Glomerular visceral epithelial cell (primary cell): ENCODE data around the gene SEMA3C.
"Not testable (repeated sequence)": the region's sequence is repeated elsewhere in the genome, so short reads cannot be mapped to it uniquely, and the experiment has no call there.

Source experiments
- DNase-seq: peaks from one replicate; pipeline ENCODE4 v3.0.0-alpha.2; 2016; ENCODE audit errors: extremely low spot score

Gene SEMA3C

DNA sequence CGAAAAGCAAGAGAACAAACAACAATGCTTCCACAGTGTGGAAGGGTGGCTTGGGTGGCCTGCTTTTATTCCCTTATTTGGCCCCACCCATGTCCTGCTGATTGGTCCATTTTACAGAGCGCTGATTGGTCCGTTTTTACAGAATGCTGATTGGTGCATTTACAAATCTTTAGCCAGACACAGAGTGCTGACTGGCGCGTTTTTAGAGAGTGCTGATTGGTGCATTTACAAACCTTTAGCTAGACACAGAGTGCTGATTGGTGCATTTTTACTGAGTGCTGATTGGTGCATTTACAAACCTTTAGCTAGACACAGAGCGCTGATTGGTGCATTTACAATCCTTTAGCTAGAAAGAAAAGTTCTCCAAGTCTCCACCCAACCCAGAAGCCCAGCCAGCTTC is 8.1 kb upstream of the SEMA3C start:
- DNase-seq = not testable (repeated sequence)

DNA sequence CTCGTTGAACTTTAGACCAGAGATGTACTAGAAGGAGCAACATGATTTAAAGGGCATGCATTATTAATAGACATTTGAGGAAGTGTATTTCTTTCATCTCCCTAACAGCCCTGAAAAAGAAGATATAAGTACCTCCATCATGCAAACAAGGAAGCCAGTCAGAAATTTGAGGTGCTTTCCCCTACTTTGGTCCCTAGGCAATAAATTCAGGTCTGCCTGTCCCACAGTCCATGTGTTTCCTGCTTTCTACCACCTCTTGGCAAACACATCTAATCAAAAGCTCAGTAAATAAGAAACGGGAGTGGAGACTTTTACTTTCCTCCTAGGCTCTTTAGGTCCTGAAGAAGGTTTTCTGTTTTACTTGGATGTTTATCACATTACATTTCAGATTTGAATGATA is 5.2 kb upstream of the SEMA3C start:
- no peak for DNase-seq

DNA sequence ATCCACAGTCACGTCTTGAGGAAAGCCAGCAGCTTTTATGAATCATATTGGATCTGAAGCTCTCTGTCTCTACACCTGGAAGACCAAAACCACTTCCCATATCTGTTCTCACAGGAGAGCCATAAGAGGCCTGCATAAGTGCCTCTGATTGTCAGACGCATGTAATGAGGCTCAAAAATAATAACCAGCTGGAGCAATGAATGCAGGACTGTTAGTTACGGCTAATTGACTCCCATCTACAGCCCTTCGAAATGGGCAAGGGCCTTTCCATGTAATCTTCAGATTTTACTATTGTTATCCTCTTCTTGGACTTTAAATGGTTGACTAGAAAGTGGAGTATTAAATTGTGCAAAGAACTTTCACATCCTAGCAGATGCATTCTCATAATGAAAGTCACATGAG is 4.4 kb upstream of the SEMA3C start:
- DNase-seq = peak; percentile 54

DNA sequence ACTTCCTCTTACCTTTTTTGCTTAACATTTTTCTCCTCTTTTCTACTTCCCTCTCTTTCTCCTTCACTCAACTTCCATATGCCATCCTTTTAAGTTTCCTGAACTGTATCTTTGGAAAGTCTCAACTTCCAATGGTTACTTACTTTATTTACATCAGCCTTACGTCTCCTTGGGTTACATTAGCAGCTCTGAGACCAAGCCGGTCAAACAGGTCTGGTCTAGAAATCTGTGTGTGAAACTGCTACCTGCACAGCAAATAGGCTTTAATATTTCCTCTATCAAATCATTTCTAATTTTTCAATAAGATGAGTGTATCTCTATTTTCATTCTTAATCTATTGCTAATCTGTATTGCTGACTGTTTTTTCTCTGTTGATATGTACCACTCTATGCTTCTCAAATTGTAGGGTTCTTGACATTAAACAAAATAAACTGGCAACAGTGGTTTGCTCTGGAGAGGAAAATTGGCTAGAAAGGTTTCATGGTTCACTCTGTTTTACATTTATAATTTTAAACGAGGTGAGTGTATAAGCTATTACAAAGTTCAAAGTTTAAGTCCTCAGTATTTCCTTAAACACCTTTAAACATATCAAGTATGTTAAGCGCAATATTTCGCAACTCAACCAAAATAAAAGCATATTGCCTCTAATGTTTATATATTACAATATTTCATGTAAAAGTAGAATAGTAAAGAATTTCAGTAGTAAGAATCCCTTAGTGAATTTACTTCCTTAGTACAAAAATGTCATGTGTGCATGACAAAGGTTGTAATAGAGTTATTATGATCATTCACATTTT is 3.6 kb upstream of the SEMA3C start:
- DNase-seq = no peak

DNA sequence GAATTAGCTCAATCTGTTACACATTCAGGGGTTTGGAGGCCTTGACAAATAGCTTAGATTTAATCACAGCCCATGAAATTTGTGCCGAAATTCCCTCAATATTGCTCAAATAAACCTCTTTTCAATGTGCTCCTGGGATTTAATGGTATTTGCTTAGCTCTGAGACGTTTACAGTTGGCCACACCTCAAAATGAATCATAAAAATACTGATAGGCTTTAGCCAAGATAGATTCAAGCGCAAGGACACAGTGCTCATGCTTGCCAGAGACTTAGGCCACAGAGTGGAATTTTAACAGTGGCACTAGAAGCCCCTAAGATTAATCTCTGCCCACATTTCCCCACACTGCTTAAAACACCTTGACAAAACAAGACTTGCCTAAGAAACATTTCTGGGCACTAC is 2.3 kb upstream of the SEMA3C start:
- DNase-seq = no peak

DNA sequence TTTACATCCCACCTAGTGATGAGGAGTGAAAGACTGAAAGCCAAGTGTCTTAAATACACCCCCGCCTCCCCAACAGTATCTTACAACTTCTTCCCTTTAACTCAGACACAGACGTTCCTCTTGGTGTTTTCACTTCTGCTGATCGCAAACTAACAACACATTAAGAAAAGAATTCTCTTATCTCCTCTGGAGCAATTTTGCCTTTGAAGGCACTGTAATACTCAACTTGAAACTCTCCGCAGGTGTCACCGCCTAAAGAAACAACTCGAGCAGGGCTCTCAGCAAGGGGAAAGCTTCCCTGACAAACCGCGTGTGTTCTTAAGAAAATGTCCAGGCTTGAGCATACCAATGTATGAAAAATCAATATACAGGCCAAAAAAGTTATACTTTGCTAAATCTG is 452 bp downstream of the SEMA3C start:
- DNase-seq = peak; percentile 34

DNA sequence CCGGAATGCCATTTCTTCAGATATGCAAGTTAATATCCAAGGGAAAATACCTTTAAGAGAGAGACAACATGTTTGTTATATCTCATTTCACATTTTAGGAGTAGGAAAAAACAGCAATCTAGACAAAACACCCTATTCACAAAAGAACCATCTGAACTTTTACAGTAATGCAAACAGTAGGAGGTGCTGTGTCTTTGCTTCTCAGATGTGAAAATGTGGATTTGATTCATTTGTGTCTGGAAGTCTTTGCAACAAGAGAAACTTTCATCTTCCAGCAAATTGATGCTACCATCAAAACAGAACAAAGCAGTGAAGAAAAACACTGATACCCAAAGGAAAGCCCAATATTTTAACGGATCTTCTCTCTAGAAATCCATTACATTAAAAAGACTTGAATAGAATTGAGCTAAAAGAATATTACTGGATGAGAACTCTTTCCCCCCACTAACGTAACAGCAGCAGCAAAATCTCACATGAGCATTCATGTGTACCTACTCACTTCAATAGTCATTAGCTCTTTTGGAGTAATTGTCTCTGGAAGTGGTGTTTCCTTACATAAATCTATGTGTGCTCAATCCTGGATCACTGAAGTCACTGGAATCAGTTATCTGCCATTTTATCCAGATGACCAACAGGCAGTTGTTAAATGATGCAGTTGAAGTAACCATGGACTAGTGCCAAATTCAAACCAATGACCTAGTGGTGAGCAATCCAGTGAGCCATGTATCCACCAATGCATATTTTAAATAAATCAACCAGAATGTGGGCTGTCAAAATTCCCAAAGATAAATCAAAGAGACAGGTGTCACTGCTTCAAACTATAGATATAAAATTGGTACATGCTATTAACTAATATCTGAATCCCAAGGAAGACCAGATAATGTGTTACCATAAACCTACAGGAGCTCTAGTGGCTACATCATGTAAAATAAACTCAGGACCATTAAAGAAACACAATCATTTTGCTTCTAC is 1.8 kb downstream of the SEMA3C start:
- DNase-seq = peak; percentile 82

DNA sequence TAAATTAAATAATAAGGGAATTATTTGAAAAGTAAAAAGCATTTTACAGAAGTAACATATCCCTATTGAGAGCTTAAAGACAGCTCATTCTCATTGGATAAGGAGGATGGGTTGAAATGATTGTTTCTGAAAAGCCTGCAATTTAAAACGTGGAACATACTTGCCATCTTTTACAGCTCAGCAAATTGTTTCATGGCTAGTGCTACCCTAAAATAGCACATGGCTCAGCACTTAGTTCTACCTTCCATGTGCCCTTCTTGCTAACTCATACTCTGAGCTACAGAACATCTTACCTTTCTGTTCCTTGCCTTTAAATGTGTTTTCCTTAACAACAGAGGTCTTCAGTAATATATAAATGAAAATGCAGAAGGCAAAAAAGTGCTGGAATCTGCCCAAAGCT is 8.6 kb downstream of the SEMA3C start:
- DNase-seq = no peak

DNA sequence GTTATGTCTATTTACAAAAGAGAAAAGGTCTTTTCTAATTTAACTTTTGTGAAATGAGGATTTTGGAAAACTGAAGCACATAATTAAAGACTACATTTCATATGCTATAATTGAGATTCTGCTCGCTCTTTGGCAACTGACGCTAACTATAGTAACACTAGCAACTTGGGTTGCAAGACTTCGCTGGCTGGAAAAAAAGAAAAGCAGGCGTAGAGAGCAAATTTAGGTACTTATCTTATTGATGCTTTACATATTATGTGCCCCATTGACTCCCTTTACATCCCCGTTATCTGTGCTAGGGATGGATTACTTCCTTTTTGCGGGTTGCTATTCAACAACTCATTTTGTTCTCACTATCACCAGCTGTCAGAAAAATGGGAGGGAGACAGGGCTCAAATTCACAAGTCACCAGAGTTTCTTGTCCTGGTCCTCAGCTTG is 10.5 kb downstream of the SEMA3C start:
- DNase-seq = no peak

DNA sequence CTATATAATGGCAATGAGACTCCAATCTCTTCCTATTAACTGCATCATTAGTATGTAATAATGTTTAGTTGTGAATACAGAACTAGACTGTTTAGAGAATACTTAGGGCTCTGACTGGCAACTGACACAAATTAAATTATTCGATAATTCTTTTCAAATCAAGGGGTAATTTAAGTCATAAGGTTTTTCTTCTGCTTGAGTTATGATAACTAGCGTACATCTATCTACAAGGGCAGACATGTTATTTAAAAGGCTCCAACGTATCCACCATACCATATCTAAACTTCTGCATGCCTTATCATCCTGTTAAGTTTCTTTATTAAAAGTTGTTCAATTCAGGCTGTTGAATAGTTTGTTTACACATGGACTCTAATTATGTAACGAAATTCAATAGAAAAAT is 11.2 kb downstream of the SEMA3C start:
- no peak for DNase-seq

DNA sequence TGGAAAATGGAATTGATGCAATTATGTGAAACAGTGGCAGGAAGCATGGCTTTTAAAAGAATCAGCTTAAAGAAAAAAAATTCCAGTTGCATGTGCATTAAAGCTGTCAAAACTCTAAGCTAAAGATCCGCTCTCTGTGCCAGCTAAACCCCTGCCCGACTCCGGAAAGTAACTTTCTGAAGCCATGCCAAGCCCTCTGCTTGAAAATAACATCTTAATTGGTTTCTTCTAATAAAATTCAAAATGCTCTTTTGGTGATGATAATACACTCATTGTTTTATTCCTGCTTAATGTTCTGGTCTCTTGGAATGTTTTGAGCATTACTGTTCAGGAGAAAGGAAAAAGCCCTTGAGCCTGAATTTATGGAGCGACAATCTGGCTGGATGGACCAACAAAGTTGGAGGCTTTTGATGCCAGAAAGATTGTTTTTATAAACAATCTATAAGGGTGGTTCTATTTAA is 11.7 kb downstream of the SEMA3C start:
- DNase-seq = no peak

DNA sequence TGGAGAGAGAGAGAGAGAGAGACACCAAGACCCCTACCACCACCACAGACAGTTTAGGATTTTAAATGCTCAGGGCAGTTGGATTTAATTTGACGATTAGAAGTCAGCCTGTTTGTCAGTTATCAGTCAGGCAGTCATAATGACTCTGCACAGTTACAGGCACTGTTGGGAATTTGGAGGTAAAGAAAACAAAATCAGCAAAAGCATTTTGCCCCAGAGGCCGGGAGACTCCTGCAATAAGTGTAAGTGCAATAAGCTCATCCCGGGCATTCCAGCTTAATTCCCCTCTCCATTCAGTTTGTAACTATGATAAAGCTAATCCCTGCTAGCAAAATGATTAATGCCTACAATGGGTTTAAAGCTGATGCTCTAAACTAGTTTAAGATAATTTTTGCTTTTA is 13.5 kb downstream of the SEMA3C start:
- no peak for DNase-seq

DNA sequence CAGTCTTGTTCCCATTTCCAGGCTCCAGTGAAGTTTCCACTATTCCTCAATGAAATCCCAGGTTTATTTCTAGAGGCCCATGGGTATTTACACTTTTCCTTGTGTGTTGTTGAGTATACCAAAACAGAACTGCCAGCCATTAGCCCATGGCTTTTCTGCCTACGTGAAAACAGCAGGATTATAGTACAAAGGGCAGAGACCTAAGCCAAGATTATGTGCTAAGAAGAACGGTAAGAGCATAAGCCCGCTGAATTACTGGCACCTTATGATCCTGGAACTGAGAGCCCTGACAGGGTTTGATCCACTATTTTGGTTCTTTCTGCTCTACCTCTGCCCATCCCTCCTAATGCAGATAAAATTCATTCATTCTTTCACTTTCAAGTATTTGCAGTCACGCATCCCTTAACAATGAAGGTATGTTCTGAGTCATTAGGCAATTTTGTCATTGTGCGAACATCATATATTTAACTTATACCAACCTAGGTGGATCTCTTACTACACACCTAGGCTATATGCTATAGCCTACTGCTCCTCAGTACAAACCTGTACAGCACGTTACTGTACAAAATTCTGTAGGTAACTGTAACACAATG is 16.0 kb downstream of the SEMA3C start:
- no peak for DNase-seq

DNA sequence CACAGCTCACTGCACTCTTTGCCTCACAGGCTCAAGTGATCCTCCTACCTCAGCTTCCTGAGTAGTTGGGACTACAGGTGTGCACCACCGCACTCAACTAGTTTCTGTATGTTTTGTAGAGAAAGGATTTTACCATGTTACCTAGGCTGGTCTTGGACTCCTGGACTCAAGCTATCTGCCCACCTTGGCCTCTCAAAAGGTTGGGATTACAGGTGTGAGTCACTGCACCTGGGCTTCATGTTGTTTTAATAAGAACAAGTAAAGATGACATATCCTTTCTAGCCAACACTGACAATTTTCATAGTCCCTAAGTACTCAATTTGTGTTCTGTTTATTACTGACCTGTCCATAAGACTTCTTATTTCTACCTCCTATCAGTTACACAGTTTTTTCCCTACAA is 16.8 kb downstream of the SEMA3C start:
- no peak for DNase-seq

DNA sequence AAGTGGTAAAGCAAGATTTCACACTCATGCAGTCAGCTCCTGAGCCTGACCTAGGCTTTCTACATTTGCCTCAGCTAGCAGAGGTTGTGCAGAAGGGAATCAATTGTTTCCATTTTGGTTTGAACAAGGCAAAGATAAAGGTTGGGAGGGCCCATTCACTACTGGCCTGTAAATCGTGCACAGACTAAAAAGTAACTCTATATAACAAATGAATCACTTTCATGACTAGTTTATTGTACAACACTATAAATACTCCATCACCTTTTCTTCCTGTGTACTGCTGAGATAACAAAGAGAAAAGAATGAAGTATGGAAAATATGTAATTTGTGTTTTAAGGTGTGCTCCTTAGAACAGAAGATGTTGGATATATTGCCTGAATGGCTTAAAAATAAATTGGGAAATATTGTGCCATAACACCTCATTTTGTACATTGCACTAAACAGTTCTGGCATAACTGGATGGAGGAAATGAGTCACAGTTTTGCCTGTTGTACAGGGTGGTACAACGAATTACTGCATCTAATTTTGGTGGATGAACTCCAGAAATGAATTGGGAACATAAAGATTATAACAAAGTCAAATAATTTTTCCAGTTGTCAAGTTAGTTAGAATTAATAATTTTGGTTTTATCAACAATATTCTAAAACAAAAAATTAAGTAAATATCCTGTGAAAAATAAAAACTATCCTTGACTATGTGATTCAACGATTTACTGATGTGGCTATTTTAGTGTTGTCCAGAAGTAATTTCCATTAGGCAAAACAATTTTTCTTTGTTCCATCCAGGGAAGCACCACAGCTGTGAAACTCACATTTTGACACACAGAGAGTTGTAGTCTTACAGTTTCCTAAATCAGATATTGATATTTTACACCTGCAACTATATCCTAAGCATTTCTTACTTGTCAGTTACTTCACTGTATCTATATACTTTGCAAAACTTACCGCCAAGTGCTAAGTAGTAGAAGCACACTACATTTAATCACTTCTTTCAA is 18.0 kb downstream of the SEMA3C start:
- DNase-seq = peak; percentile 13

DNA sequence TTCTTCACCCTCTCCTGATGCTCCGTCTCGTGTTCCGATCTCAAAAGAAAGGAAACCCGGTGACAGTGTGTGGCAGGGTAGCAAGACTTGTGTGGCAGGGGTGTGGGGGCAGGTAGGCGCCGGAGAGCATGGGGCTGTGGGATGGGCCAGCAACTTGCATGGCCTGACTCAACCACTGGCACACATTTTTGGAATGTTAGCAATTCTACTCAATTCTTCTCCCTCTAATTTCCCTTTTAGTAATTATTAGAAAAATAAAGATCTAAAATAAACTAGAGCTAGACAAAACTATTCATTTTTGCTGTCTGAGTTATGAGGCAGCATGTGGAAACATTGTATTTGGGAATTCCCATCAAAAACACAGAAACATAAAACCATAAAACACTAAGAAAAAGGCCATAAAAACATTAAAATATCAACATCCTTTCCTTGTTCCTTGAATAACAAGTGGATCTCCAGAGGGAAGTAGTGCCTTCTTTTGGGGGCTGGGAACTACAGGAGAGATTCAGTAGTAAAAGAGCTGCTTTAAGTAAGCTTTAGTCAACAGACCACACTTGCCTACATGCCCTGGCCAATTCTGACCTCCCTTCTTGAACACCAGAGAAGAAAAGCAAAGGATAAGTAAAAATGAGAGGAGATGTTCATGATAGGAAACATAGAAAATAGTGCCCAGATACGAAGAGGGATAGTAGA is 21.8 kb downstream of the SEMA3C start:
- no peak for DNase-seq

DNA sequence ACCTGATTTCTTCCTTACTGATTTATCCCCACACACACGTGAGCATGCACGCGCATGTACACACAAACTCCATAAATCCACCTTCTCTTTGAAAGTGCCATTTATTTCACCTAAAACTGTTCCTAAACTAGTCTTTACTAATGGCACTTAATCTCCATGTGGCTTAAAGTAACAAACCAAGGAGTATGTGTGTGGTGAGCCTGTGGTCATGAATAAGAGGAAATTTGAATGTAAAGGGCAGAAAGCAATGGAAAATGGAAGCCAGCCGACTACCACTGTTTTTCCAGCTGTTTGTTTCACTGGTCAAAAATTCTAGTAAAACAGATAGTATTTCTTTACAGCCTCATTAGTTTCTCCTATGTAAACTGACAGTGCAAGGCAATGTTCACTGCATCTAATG is 23.8 kb downstream of the SEMA3C start:
- DNase-seq = no peak

DNA sequence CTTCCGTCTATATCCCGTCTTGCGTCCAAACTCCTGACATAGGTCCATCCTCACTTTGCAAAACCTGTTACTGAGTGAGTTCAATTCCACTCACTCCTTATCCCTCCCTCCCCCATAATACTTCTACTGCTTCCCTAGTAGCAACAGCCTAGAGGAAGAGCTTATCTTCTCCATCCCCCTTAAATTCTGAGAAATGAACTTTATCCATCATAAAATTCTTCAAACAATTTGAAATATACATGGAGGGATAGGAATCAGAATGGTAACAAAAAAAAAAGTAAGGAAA is 27.6 kb downstream of the SEMA3C start:
- DNase-seq = no peak

DNA sequence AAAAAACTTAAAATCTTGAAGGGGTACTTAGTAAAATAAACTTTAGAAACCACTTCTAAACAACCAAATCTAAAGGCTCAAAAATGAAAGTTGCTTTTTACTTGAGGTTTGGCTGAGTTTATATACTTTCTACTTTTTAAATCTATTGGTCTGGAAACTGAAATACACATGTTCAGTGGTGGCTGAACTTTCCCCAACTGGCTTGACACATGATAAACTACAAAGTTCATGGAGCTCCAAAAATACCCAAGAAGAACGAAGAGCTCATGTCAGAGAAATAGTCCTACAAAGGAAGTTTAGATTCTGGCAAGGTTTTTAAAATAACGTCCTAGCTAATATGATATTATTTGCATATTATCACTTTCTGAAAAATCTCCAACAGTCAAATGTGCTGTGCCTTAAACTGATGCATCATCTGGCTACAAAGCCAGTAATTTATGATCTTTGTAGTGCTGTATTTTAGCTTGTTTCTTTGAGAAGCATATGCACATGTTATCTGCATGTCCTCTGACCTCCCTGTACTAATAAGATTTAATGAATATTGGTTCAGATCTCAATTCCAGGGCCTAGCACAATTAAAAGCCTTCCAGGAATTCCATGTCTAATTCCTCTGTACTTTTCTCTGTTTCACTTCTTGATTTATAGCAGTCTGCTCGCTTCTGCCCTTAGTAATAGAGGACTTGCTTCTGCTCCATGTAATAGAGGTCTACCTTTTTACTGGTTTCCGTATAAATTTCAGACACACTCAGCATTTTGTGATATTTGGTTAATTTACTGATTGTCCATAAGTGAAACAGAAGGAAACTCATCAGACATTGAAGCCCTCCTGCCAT is 28.2 kb downstream of the SEMA3C start:
- DNase-seq = no peak

DNA sequence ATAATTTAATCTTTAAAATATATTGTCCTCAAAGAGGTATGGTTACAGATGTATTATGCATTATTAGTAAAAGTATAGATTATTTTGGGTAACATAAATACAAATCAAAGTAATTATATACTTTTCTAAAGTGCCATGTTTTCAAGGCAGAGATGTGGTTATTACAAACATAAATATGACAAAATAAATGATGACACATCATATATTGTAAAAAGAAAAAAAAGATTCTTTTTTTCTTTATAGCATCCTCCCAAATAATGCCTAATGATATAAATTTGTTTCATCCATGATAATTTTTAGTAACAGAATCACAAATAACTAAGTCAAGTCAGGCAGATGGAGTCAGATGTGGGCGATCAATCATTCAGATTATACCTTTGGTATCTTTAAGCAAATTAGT is 29.3 kb downstream of the SEMA3C start:
- DNase-seq = no peak
